Testis (tissue), 2 donors: ENCODE measurements around the gene HLCS.

Source experiments
- CTCF ChIP-seq, 3 experiments: fragments of 450-650 bp in 2 of 3; fragments of 200-600 bp in 1 of 3; sonication (generic) in 1 of 3; IDR thresholded peaks; one replicate each; pipeline ENCODE4 v1.5.1; 2016 to 2019; ENCODE audit warnings: antibody characterized with exemption in 3 of 3, mild to moderate bottlenecking in 2 of 3, moderate library complexity in 1 of 3
- POLR2A ChIP-seq: fragments of 450-650 bp; IDR thresholded peaks from one replicate; pipeline ENCODE4 v1.6.1; 2017; ENCODE audit warnings: antibody characterized with exemption, mild to moderate bottlenecking, moderate library complexity

- TF ChIP-seq CTCF (IDR thresholded peaks at IDR 0.05) (no peak), POLR2A (no peak)
Observed at GRCh38 chr21:36704281-36704957, 262.1 kb downstream of the HLCS start.
